Fibroblast of lung (primary cell): Measurements from ENCODE around the gene ISG20.

Experiments used
- CTCF ChIP-seq, 2 donors: IDR thresholded peaks in 1 of 2; conservative IDR thresholded peaks in 1 of 2; 1 replicate in 1 of 2; 2 replicates in 1 of 2; pipeline ENCODE4 v1.5.1; 2011 to 2012; ENCODE audit warnings: low read length in 2 of 2, control low read depth in 1 of 2, inconsistent platforms in 1 of 2, low read depth in 1 of 2, mild to moderate bottlenecking in 1 of 2
- EZH2 ChIP-seq: IDR thresholded peaks from 2 replicates; pipeline ENCODE4 v1.5.1; 2012; ENCODE audit warnings: low read length, control low read depth, mild to moderate bottlenecking; ENCODE audit errors: missing control alignments

DNA sequence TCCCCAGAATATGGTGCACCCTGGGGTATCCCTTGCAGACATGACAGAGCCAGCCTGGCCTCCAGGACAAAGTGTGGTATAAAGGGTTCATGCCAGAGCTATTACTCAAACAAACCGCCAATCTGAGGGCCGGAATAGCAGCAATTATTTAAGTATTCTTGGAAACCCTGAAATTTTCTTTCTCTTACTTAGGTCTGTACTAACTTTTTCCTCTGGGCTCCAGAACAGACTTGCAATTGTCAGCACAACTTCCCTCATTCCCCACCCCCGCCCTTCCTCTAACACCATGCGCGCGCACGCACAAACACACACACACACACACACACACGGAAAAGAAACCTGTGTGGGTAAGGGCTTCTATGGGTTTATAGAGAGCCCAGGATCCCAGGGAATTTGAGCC, 56.3 kb downstream of the ISG20 start:
- TF ChIP-seq EZH2 (no peak), CTCF (conservative IDR thresholded peaks at IDR 0.05 in 1 of 2, IDR thresholded peaks at IDR 0.05 in 1 of 2; ENCODE audit: low read depth in 1 of 2, low read length in 2 of 2) (no peak)
